Activated T-helper 1 cell treated with anti-CD3 and anti-CD28 coated beads, Interleukin-2, amount 50 U/mL, for 16 hours (primary cell): Measurements from ENCODE around the gene ZNF268.
"Not testable (repeated sequence)": the region's sequence is repeated elsewhere in the genome, so short reads cannot be mapped to it uniquely, and the experiment has no call there.

Experiments
- DNase-seq, 2 donors: peaks; one replicate each; pipeline ENCODE4 v3.0.0-alpha.2; 2020; ENCODE audit warnings: low read depth in 1 of 2, low spot score in 1 of 2

Gene ZNF268

DNA sequence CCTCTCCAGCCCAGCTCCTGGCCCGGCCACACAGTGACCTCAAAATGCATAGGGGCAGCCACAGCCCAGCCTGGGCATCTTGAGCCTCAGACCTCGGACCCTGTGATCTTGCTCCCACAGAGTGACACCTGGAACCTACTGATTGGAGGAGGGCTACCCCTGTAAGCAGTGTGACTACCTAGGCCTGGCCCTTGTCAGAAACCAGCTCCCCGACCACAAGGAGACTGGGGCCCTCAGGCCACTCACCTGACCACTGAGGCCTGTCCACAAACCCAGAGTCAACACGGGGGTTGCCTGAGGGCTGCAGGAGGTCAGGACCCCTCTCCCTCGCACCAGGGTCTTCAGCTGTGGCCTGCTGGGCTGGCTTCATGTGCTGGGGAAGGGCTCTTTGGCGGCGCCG is 45.4 kb downstream of the ZNF268 start:
- no peak for DNase-seq

DNA sequence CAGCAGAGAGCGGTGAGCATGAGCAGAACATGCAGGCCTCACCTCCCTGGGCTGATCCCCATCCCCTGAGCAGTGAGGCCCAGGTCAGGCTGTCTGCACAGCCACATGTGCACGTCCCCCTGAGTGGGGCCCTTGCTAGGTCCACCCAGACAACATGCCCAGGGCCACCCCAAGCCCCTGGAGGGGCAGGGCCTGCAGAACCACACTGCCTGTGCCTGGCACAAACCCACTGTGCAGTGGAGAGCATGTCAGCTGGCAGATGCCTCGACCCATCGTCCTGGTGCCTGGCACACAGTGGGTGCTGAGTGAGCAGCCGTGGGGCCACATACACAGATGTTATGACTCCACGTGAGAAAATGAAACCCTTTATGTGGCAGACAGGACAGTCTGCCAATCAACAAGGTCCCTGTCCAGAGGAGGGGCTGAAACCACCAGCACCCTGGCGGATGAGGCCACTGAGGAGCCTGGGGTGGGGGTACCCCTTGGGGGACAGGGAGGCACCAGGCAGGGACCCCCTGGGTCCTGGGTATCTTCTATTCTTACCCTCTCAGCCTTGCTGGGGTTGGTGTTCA is 46.1 kb downstream of the ZNF268 start:
- no peak for DNase-seq

DNA sequence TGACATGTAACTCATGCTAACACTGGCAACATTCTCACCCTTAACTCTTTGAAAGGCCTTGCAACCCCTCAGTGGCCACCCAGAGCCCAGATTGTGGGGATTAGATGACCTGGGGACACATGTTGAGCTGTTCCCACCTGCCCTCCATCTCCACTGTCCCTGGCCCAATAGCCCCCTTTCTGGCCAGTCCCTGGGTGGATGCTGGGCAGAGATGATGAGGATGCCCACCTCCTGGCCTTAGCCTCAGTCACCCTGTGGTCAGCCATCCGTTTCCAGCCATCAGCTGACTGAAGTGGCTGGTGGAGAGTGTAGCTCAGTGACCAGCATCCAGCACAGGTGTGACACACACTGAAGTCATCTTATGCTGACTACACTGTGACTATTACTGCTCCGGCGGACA is 49.7 kb downstream of the ZNF268 start:
- no peak for DNase-seq

DNA sequence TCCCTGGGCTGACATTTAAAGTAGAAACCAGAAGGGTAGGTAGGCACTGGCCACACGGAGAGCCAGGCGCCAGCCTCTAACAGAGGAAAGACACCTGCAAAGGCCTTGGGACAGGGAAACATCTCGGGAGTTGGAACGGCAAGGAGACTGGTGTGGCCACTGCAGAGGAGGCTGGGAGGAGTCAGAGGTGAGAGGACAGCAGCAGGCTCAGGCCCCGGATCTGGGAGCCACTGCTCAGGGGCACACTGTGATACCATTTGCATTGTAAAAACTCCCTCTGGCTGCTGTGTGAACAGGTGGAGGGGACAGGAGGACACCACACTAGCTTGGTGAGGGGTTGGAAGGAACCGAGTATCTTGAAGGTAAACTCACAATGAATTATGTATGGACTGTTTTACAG is 51.7 kb downstream of the ZNF268 start:
- DNase-seq = no peak

DNA sequence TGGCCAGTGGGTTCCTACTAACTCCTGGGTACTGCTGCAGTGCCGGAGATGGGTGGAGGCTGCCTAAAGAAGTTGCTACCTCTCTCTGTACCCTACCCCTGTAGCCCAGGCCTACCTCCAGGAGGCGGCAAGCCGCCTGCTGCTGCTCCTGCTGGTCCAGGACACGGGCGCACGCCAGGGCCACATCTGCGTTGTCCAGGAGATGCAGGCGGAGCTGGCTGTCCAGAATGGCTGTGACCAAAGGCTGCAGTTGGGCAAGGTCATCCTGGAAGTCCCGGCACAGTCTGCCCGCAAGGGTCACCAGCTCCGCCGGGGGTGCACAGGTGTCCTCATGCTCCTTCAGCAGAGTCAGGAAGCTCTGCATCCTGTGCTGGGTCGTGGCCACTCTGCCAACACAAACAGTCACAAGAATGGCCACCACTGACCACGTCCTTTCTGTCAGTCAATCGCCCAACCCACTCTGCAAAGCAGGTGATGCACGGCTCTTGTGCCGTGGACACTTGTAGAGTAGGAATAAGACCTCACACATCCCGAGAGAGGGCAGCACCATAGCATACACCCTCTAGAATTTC is 52.8 kb downstream of the ZNF268 start:
- DNase-seq = no peak

DNA sequence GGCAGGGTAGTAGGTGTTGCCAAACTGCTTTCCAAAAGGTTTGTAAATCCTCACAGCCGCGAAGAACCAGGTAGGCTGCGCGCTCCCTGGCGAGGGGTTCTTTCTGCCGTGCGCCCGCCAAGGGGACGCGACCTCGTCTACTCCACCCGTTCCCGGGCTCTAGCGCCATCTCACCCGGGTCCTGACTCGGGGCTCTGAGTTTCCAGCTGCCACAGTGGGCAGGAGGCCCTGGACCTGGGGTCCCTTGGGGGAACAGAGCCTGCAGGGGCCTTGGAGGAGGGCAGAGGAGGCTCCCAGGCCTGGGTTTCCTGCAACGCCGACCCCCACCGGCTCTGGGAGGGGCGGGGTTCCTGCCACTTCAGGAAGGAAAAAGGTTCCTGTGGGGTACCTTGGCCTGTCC is 53.7 kb downstream of the ZNF268 start:
- no peak for DNase-seq

DNA sequence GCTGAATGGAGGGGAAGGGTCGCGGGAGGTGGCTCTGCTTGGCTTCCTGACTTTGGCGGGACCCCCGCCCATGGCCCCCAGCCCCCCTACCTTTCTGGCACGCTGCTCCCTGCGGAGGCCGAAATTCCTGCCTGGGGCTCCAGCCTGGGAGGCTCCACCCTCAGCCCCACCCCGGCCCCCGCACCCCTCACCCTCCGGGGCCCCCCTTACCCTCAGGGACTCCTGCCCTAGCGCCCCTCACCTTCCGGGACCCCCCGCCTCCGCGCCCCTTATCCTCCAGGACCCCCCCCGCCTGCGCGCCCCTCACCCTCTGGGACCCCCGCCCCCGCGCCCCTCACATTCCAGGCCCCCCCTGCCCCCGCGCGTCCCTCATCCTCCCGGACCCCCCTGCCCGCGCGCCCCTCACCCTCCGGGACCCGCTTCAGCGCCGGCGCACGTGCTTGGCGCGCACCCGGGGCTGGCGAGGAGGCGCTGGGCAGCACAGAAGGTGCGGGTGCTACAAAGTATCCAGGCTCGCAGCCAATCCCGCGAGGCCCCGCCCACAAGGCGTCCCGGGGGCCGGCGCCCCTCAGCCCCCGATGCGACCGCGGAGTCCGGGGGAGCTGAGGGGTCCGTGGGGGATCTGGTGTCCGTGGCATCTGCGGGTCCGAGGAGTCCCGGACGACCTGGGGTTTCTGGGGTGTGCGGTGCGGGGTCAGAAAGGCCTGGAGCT is 54.3 kb downstream of the ZNF268 start, which contains the start of gene ANHX:
TSS of gene ANHX (minus strand) at position 477 of the 712 bp plus-strand sequence. CDS start 1,521 bp downstream, outside the sequence.
- no peak for DNase-seq

DNA sequence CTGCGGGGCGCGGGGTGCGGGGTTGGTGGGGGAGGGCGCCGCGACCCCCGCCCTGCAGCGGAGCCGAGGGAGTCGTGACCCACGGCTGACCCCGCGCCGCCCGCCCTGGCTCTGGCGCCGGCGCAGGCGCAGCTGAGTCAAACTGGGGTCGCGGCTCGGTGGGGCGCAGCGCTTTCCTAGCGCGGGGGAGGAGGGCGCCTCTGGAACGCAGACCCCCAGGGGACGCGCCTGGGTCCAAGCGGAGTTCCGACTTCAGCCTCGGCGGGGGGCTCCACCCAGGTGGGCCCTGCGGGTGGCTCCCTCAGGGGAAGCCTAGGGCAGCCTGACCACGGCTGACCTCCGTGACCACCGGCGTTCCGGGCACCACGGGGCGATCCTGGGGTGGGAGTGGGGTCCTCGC is 54.8 kb downstream of the ZNF268 start:
- DNase-seq = no peak

DNA sequence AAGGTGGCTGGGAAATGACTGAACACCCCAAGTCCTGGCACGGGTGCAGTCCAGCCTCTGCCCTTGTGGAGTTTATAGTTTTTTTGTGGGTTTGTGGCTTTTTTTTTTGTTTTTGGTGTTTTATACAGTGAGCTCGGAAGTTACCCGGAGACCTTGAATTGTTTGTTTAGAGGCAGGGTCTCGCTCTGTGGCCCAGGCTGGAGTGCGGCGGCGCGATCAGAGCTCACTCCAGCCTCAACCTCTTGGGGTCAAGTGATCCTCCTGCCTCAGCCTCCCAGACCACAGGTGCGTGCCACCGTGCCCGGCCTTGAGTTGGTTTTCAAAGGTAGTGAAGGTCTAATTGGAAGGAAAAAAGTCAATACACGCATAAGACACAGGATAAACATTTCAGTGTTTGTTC is 55.3 kb downstream of the ZNF268 start:
- no peak for DNase-seq

DNA sequence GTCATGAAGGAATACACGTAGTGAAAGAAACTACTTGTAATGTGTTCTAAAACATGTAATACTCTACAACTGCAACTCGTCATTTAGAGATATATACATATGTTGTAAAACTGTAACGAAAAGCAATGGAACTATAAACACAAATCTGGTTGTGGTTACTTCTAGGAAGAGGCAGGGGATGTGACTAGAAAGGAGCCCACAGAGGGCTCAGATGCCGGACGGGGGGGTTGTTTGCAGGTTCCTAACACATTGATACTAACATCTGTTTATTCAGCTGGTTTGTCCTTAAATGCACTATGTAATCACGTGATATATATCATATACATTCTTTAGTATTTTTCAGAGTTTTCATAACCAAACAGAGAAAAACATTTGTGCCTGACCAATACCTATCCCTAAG is 70.4 kb downstream of the ZNF268 start:
- DNase-seq = no peak

DNA sequence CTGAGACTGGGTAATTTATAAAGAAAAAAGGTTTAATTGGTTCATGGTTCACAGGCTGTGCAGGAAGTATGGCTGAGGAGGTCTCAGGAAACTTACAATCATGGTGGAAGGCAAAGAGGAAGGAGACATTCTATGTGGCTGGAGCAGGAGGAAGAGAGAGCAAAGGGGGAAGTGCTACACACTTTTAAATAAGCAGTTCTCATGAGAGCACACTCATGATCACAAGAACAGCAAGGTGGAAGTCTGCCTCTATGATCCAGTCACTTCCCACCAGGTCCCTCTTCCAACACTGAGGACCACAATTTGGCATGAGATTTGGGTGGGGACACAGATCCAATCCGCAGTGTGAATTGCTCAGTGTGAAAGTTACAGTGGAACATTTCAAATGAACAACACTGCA is 74.5 kb downstream of the ZNF268 start:
- not testable (repeated sequence) for DNase-seq

DNA sequence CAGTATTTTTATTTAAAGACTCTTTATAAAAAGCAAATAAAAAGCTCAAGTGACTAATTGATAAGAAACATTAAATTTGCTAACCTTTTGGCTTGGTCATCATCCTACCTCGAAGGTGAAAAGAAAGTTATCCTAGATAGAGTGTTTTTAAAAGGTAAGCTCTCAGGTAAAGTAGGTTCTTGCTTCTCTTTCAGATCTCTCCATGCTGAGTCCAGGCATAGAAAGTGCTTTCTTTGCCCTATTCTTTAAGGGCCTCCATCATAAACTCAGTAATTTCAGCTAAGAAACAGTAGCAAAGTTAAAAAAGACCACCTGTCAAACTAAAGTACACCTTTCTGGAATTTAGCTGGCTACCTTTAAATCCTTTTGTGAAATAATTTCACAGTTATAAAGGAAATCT is 75.0 kb downstream of the ZNF268 start:
- DNase-seq = no peak

DNA sequence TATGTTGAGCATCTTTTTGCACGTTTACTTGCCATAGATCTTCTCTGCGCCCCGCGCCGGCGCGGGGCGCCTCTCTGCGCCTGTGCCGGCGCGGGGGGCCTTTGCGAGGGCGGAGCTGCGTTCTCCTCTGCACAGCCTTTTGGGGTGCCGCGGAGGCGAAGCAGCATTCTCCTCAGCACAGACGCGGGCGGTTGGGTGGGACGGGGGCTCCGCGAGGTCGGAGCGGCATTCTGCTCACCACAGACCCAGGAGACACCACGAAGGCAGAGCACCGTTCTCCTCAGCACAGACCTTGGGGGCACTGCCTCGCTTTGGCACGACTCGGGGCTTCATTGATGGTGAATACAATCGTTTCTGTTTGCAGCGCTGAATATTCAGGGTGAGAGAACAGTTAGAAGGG is 82.9 kb downstream of the ZNF268 start:
- DNase-seq = no peak
